NCI-H1694 treated with DMSO at 0.1 percent for 48 hours (cell line): ENCODE results near the gene SDS.

ENCODE experiments used
- DNase-seq: peaks from one replicate; lab custom pipeline; 2025; lab: John Stamatoyannopoulos, UW

Gene SDS

DNA sequence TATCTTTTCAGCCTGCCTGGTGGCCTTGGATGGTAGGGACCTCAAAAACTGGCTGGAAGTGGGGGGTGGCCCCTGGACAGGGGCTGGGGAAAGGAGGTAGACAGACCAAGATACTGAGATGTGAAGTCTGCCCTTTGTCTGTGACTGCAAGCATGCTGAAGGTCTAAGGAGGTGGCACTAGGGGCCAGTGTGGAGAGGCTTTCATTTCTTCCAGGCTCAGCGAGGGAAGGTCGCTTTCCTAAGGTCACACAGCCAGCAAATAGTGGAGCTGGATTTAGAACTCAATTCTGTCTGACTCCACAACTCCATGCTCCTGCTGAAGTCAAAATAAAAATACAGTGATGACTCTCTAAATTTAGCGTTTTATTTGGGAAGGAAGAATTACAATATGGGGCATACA, 56.6 kb downstream of the SDS start:
- no peak for DNase-seq

DNA sequence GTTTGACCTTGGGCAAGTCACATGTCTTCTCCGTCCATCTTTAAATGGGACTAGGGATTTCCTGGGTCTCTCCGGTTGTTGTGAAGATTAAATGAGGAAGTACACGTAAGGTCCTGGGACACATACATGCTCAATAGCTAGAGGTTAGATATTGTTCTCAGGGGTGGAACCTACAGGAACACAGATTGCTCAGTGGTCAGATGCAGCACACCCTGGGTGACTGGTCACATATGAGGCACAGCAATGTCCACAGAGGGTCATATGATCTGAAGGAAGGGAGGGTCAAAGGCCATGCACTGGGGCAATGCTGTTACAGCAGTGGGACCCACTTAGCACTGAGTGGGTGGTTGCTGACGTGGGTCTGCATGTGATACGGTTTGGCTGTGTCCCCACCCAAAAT, 57.3 kb downstream of the SDS start:
- DNase-seq: no peak

GRCh38 chr12:113345318-113345717, 58.4 kb downstream of the SDS start:
- no peak for DNase-seq
